GM19035 (cell line): ENCODE measurements around the gene CAPS.
"Not testable (repeated sequence)": the region's sequence is repeated elsewhere in the genome, so short reads cannot be mapped to it uniquely, and the experiment has no call there.

Source experiments
- ATAC-seq: cut with Tn5 transposase; IDR thresholded peaks from one replicate; pipeline ENCODE4 v1.9.1; 2021; ENCODE audit not compliant: unreplicated experiment

The CAPS gene

GRCh38 chr19:5913739-5914357 is at the start of gene CAPS:
CAPS (plus strand) TSS chr19:5914254; CDS start chr19:5914407, 153 bp downstream.
- no peak for ATAC-seq

DNA sequence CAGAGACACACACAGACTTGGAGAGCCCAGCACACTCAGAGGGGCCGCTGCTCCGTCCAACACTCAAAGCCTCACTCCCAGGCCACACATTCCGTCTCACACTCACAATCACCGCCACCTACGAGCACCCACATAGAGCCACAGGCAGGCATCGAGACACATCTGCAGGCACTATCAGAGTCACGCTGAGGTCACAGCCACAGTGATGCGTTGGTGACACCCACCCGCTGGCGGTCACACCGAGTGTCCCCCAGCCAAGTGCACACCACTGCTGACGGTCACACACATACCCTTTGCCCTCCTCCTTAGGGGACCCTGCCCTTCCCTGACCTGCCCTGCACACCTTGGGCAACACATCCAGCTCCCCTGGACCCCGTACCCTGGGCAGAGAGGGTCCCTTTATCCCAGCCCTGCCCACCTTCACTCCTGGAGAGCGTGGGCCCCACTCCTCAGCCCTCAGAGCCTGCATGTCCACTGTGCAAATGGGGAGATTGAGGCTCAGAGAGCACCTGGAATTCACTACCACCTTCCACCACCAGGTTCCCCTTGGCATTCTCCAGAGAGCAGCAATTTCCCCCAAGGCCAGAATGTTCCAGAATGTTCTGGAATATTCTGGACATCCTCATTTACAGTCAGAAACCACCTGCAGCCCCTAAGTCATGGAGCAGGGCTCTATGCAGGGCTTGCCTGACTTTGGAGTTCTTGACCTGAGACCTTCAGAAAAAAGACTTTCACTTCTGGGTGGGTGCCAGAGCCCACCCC is 49.1 kb upstream of the CAPS start:
- no peak for ATAC-seq

GRCh38 chr19:5865772-5866171 is 48.3 kb upstream of the CAPS start:
- no peak for ATAC-seq

DNA sequence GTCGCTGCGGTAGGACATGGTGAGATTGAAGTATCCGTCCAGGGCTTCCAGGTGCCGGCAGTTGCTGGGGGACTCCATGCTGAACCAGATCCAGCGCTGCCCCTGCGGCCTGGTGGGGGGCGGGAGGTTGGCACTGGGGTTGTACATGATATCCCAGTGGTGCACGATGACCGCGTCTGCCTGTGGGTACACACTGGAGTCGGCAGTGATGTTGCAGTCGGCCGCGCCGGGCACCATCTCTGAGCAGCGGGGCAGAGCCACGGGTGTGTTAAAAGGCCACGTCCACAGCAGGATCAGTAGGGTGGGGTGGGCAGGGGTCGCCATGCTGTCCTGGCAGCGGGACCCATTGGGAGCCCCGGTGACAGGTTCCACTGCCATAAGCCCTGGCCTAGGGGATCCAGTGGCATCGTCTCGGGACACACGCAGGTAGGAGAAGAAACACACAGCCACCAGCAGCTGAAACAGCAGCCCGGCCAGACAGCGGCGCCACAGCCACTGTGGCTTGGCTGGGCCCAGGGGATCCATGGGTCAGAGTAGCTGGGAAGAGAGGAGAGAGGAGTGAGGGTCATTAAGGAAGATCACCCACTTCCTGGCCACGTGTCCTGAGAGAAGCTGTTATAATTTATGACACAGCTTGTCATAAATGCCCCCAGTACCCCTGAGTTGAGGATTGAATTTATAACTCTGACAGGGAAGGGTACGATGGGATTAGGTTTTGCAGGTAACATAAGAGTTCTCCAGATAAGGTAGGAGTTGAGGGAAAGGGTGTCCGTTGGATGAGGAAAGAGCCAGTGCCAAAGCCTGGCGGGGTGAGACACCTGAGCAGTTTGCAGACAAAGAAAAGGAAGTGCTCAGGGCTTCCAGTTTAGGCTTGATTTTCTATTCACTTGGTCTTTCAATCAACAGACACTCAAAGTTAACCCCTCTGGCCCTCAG is 46.6 kb upstream of the CAPS start:
- ATAC-seq: no peak

- ATAC-seq: no peak
Observed at GRCh38 chr19:5870986-5871394, 43.1 kb upstream of the CAPS start.

DNA sequence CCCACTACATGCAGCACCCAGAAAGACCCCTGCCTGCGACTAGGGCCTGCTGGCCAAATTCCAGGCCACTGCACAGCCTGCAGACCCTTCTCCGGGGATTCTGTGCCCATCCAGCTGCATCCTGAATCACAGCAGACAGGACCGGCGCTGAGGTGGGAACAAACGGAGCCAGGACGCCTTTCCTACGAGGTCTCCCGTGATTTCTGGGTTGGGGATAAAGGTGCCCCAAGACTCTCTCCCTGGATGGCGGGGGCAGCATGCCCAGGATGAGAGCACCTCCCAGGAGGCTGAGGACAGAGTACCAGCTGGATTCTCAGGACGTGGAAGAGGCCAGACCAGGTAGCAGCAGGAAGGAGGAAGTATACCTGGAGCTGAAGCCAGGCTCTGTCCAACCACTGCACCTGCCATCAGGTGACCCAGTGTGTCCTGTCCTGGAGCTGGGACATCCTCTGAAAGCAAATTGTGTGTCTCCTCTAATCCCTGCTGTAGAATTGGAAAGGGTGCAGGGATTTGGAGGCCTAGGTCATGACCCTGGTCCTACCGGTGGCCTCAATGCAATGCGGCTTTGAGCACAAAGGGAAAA is 40.3 kb upstream of the CAPS start:
- no peak for ATAC-seq

DNA sequence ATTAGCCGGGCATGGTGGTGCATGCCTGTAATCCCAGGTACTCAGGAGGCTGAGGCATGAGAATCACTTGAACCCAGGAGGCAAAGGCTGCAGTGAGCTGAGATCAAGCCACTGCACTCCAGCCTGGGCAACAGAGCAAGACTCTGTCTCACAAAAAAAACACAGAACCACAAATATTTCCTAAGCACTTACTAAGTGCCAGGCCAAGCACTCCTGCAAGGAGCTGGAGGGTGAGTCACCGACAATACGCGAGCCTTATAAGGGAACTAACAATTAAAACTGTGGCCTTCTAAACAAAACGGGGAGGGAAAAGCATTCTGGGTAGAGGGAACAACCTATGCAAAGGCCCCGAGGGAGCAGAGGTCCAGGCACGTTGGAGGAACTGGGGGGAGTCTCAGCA is 39.6 kb upstream of the CAPS start:
- not testable (repeated sequence) for ATAC-seq

DNA sequence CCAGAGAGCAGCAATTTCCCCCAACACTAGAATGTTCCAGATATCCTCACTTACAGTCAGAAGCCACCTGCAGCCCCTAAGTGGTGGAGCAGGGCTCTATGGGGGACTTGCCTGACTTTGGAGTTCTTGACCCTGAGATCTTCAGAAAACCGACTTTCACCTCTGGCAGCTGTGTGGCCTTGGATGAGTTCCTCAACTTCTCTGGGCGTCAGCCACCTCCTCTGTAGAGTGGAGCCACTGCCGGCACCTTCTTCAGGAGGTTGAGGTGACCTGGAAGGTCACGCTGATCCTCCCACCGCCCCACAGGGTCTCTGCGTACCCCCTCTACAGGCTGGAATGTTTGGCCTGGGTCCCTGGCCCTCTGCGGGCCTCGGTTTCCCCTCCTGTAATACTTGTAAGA is 36.6 kb upstream of the CAPS start:
- no peak for ATAC-seq

- no peak for ATAC-seq
Observed at GRCh38 chr19:5877882-5878281, 36.2 kb upstream of the CAPS start.

DNA sequence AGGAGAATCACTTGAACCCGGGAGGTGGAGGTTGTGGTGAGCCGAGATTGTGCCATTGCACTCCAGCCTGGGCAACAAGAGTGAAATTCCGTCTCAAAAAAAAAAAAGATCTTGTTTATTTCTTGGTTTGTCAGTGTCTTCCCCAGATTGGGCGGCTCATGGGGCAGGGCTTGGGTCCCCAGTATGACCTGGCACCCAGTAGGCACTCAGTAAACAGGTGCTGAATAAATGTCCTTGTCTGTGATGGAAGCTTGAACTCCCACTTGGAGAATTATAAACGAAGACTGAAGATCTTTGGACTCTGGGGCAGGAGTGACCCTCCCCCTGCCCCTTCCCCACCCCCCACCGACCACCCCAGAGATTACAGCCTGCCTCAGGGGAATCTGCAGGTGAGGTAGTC is 33.9 kb upstream of the CAPS start:
- ATAC-seq: no peak

GRCh38 chr19:5880604-5881078 is 33.4 kb upstream of the CAPS start:
- no peak for ATAC-seq

- no peak for ATAC-seq
Observed at GRCh38 chr19:5881543-5882299, 32.3 kb upstream of the CAPS start.

DNA sequence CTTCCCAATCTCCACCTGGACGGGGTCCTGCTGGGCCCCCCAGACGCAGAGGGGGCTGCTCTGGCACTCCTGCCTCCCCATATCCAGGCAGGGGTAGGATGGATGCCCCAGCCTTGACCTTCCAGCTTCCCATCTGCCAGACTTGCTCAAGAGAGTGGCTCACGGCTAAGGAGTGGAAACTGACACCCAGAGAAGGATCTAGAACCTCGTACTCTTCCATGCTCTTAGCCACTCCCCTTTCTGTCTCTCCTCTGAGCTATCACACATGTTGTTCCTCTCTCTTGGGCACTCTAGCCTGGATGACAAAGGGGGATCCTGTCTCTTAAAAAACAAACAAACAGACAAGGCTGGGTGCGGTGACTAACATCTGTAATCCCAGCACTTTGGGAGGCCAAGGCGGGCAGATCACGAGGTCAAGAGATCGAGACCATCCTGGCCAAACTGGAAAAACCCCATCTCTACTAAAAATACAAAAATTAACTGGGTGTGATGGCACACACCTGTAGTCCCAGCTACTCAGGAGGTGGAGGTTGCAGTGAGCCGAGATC is 31.6 kb upstream of the CAPS start:
- no peak for ATAC-seq

GRCh38 chr19:5883157-5883873 is 30.7 kb upstream of the CAPS start:
- not testable (repeated sequence) for ATAC-seq

GRCh38 chr19:5884065-5884811 is 29.8 kb upstream of the CAPS start:
- not testable (repeated sequence) for ATAC-seq

DNA sequence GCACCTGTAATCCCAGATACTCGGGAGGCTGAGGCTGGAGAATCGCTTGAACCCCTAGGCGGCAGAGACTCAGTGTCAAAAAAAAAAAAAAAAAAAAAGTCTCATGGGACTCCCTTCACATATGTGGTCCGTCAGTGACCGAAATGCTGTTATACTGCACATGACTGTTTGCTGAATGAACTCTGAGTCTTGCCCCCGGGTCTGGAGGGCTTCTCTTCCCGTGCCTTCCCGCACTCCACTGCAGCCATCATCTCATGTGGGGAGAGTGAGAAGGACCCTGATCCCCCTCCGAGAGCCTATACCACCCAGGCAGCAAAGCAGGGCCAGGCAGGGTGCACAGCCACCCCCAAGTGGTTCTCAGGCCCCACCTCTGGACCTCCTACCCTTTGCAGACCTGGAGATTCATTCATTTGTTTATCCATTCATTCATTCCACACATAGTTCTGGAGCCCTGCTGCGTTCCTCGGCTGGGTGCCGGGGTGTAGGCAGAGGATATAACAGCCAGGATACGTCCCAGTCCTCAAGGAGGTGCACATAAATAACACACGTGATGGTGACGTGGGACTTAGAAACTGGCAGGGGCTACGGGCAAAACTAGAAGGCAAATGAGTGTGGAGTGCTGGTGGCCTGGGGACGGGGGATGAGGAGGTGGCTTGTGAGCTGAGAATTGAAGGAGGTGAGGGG is 24.6 kb upstream of the CAPS start:
- no peak for ATAC-seq

- ATAC-seq: no peak
Observed at GRCh38 chr19:5890099-5890498, 24.0 kb upstream of the CAPS start.

DNA sequence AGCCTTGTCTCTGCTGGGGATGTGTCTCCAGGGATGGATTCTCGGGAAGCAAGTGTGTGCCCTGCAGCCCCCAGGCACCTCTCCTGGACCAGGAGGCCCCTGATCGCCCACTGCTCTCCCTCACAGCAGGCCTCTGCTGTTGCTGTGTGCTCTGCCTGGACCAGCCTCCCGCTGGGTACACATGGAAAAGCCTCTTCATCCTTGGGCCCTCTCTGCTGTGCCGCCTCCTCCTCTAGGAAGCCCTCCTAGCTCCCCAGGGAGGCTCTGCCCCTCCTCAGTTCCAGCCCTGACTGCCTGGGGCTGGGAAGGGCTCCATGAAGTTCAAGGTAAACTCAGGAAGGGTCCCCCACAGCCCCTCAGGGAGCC is 22.5 kb upstream of the CAPS start:
- ATAC-seq: no peak
